Esophagus muscularis mucosa (tissue), 4 donors: Measurements from ENCODE around the gene UPP2. TPM values are rescaled to one million over a fixed set of nuclear protein-coding genes. Genes with fewer than 3 reads are reported as not detected.

Experiments
- DNase-seq: peaks from one replicate; pipeline ENCODE4 v3.0.0-alpha.2; 2017; ENCODE audit errors: extremely low spot score
- H3K27ac ChIP-seq, 4 donors: fragments of 200-600 bp; sonication (generic); replicated peaks in 1 of 4; 1 replicate in 3 of 4; 2 replicates in 1 of 4; pipeline ENCODE4 v1.5.1; 2016 to 2019; ENCODE audit warnings: mild to moderate bottlenecking in 1 of 4
- H3K27me3 ChIP-seq, 4 donors: fragments of 200-600 bp; sonication (generic); one replicate each; pipeline versions ENCODE4 v1.5.1 to v1.6.0; 2016 to 2019
- H3K36me3 ChIP-seq, 4 donors: fragments of 200-600 bp; sonication (generic); one replicate each; pipeline ENCODE4 v1.5.1; 2016 to 2019
- H3K4me1 ChIP-seq, 4 donors: fragments of 200-600 bp; sonication (generic); one replicate each; pipeline ENCODE4 v1.5.1; 2016 to 2019
- H3K4me3 ChIP-seq, 4 donors: fragments of 200-600 bp; sonication (generic); 1 replicate in 2 of 4; 2 replicates in 2 of 4; pipeline ENCODE4 v1.5.1; 2016 to 2019; ENCODE audit warnings: mild to moderate bottlenecking in 4 of 4, moderate library complexity in 1 of 4
- H3K9me3 ChIP-seq, 4 donors: fragments of 200-600 bp; sonication (generic); 1 replicate in 3 of 4; 2 replicates in 1 of 4; pipeline ENCODE4 v1.5.1; 2016 to 2019
- EP300 ChIP-seq: sonication (generic); formaldehyde crosslinking; IDR thresholded peaks from one replicate; pipeline ENCODE4 v1.6.1; 2017; ENCODE audit warnings: antibody characterized with exemption
- POLR2A ChIP-seq: fragments of 450-650 bp; IDR thresholded peaks from one replicate; pipeline ENCODE4 v1.6.1; 2017; ENCODE audit warnings: antibody characterized with exemption, moderate library complexity, mild to moderate bottlenecking, low read depth
- POLR2AphosphoS5 ChIP-seq, 2 donors: sonication (generic); formaldehyde crosslinking; IDR thresholded peaks; one replicate each; pipeline ENCODE4 v1.6.1; 2017; ENCODE audit warnings: antibody characterized with exemption in 2 of 2
- WGBS: methylation state at CpG from one replicate; pipeline ENCODE4 v1.1.5; 2018; 5-methylcytosine and 5-hydroxymethylcytosine counted together
- intact Hi-C: fragments of 100-400 bp; cut with DNase I; formaldehyde crosslinking; loops from one replicate; pipeline ENCODE4 v1.15.1; 2023
- total RNA-seq, 4 donors: library from RNA; depleted of rRNA; stranded (reverse); fragments of >200 nt; gene quantifications; one replicate each; pipeline versions ENCODE4 v1.1.0 to v1.2.1, GENCODE V29; 2016
- TF ChIP-seq, protein P1 (sequence below), 3 experiments: fragments of 200-600 bp in 2 of 3; fragments of 450-650 bp in 1 of 3; sonication (generic) in 2 of 3; IDR thresholded peaks; one replicate each; pipeline ENCODE4 v1.5.1; 2017 to 2019; ENCODE audit warnings: antibody characterized with exemption in 3 of 3, mild to moderate bottlenecking in 2 of 3, moderate library complexity in 1 of 3

Gene UPP2
- total RNA-seq, 4 donors from 2014 or later = not detected

DNA sequence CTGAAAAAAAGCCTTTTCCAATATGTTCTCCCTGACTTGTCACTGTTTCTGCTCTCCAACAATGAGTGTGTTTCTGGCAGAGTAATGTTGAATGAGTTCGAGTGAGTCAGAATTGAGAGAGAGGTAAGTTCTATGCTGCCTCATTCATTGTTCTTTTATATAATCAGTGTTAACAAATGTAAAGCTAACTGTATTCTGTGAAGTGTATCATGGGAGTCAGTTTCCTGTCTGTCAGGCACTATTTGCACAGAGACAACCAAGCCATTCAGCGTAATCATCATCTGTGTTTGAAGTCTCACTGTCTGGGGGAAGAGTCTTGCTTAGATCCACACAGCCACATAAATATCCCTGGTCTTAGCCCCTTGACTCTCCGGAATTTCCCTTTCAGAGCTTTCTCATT, 22.0 kb upstream of the UPP2 start:
- no peak overlapping the region for H3K4me3 ChIP-seq
- no peaks in the 10 kb centered on the region for H3K36me3 ChIP-seq
- 58% methylated on average over 3 of the region's 3 CpGs for WGBS
- H3K4me1 ChIP-seq = no peaks in the 10 kb centered on the region
- DNase-seq = no peak
- intact Hi-C loops = no loop called here
- peaks cover 0 to 12% (median 9%) of the 10 kb centered on the region in 4 donors for H3K9me3 ChIP-seq
- no peak overlapping the region for H3K27ac ChIP-seq
- TF ChIP-seq EP300 = no peak
- no peak for TF ChIP-seq POLR2A
- TF ChIP-seq, protein P1, sequence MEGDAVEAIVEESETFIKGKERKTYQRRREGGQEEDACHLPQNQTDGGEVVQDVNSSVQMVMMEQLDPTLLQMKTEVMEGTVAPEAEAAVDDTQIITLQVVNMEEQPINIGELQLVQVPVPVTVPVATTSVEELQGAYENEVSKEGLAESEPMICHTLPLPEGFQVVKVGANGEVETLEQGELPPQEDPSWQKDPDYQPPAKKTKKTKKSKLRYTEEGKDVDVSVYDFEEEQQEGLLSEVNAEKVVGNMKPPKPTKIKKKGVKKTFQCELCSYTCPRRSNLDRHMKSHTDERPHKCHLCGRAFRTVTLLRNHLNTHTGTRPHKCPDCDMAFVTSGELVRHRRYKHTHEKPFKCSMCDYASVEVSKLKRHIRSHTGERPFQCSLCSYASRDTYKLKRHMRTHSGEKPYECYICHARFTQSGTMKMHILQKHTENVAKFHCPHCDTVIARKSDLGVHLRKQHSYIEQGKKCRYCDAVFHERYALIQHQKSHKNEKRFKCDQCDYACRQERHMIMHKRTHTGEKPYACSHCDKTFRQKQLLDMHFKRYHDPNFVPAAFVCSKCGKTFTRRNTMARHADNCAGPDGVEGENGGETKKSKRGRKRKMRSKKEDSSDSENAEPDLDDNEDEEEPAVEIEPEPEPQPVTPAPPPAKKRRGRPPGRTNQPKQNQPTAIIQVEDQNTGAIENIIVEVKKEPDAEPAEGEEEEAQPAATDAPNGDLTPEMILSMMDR (IDR thresholded peaks at IDR 0.05) = no peak
- no peak for TF ChIP-seq POLR2AphosphoS5 (IDR thresholded peaks at IDR 0.05)
- H3K27me3 ChIP-seq = no peaks in the 10 kb centered on the region

DNA sequence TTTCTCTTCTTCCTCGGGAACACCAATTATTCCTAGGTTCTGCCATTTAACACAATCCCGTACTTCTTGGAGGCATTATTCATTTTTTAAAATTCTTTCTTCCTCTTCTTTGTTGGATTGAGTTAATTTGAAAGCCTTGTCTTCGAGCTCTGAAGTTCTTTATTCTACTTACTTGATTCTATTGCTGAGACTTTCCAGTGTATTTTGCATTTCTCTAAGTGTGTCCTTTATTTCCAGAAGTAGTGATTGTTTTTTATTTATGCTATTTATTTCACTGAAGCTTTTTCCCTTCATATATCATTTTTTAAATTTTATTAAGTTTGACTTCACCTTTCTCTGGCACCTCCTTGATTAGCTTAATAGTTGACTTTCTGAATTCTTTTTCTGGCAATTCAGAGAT, 13.6 kb upstream of the UPP2 start:
- no peak for DNase-seq
- WGBS = 91% methylated on average over 3 of the region's 3 CpGs
- Histone ChIP-seq H3K27me3 (no peaks in the 10 kb centered on the region), H3K9me3 (peaks cover 0 to 11% (median 3%) of the 10 kb centered on the region in 4 donors), H3K4me1 (no peaks in the 10 kb centered on the region), H3K4me3 (no peak overlapping the region), H3K27ac (no peak overlapping the region), H3K36me3 (no peaks in the 10 kb centered on the region)
- TF ChIP-seq, protein P1 (IDR thresholded peaks at IDR 0.05) = no peak
- TF ChIP-seq POLR2AphosphoS5 (IDR thresholded peaks at IDR 0.05) (no peak), POLR2A (no peak), EP300 (no peak)
- intact Hi-C loops = no loop called here

DNA sequence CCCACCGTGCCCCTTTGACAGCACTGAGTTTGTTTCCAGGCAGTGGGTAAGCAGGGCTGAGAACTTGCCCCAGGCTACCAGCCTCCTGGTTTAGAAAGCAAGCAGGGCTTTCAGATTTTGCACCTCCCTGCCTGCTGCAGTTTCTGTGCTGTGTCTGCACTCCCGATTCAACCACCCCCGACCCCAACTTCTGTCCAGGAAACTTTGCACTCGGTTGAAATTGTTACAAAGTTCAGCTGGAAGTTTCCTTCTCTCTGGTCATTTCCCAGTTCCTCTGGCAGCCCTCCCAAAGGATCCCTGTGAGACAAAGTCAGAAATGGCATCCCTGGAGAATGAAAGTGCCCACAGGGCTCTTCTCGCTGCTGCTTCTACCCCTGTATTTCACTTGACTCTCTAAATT, 12.4 kb upstream of the UPP2 start:
- no peaks in the 10 kb centered on the region for H3K27me3 ChIP-seq
- no peaks in the 10 kb centered on the region for H3K36me3 ChIP-seq
- intact Hi-C loops = no loop called here
- no peaks in the 10 kb centered on the region for H3K4me1 ChIP-seq
- H3K27ac ChIP-seq = no peak overlapping the region
- WGBS = 82% methylated on average over 5 of the region's 5 CpGs
- peaks cover 0 to 11% (median 3%) of the 10 kb centered on the region in 4 donors for H3K9me3 ChIP-seq
- TF ChIP-seq EP300 (no peak), POLR2AphosphoS5 (IDR thresholded peaks at IDR 0.05) (no peak), POLR2A (no peak)
- TF ChIP-seq, protein P1 (IDR thresholded peaks at IDR 0.05) = no peak
- H3K4me3 ChIP-seq = no peak overlapping the region
- no peak for DNase-seq

DNA sequence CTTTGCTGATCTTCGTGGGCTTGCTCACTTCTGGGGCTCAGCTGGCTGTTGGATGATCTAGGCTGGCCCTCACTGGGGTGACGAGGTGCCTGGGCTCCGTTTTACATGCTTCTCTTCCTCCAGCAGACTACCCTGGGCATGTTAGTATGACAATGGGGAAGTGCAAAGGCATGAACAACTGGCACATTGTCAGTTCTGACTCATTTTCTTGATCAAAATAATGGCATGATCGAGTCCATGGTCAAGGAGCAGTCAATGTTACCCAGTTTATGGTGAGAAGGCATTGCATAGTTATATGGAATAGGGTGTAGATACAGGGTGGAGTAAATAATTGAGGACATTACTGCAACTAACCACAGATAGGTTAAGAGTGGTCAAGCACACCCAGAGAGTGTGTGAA, 10.0 kb upstream of the UPP2 start:
- intact Hi-C loops = no loop called here
- H3K27ac ChIP-seq = no peak overlapping the region

More for the DNA sequence above, 10.0 kb upstream of the UPP2 start:
- H3K27me3 ChIP-seq = no peaks in the 10 kb centered on the region
- DNase-seq = no peak
- H3K36me3 ChIP-seq = no peaks in the 10 kb centered on the region
- H3K4me3 ChIP-seq = no peak overlapping the region
- no peak for TF ChIP-seq POLR2AphosphoS5 (IDR thresholded peaks at IDR 0.05)
- no peak for TF ChIP-seq EP300
- TF ChIP-seq, protein P1 (IDR thresholded peaks at IDR 0.05) = no peak
- TF ChIP-seq POLR2A = no peak
- no peaks in the 10 kb centered on the region for H3K4me1 ChIP-seq
- H3K9me3 ChIP-seq = peaks cover 0 to 7% (median 3%) of the 10 kb centered on the region in 4 donors
- 71% methylated on average over 4 of the region's 4 CpGs for WGBS
